ENCODE results near the gene AREG.

- TF ChIP-seq CTCF (optimal IDR thresholded peaks at IDR 0.05 in 1 of 3, IDR thresholded peaks at IDR 0.05 in 1 of 3, conservative IDR thresholded peaks at IDR 0.05 in 1 of 3; ENCODE audit: extremely low read depth in 1 of 3, insufficient read depth in 2 of 3, low read length in 3 of 3) (no peak), EZH2 (IDR thresholded peaks at IDR 0.05; ENCODE audit: low read length) (no peak)
These were observed 21.8 kb upstream of the AREG start for GRCh38 chr4:74423104-74423503.
